ENCODE data around the gene CYP3A7. TPM values are rescaled to one million over a fixed set of nuclear protein-coding genes. Genes with fewer than 3 reads are reported as not detected.

CYP3A7 gene
- polyA plus RNA-seq, 1 donor (not counting 4 experiments of a cell fraction or from before 2014, with no cell fraction given), result not detected

- Histone ChIP-seq H4K20me1 (ENCODE audit: control insufficient read depth, extremely low read depth, insufficient read depth, low read length) (no peaks in the 10 kb centered on the region), H3K9me3 (ENCODE audit: control insufficient read depth, low read depth, low read length) (no peaks in the 10 kb centered on the region), H3K27ac (ENCODE audit: control insufficient read depth, insufficient read depth, low read length) (no peak overlapping the region), H2AFZ (ENCODE audit: control insufficient read depth, low read length) (no peak overlapping the region), H3K9ac (ENCODE audit: control insufficient read depth, extremely low read depth, insufficient read depth, low read length) (no peak overlapping the region), H3K9me1 (ENCODE audit: control insufficient read depth, extremely low read depth, insufficient read depth, low read length) (no peaks in the 10 kb centered on the region), H3K4me3 (ENCODE audit: control insufficient read depth in 2 of 3, extremely low read depth in 1 of 3, insufficient read depth in 2 of 3, low read depth in 1 of 3, low read length in 3 of 3) (no peak overlapping the region), H3K36me3 (ENCODE audit: control insufficient read depth in 2 of 2, extremely low read depth in 1 of 2, insufficient read depth in 2 of 2, low read length in 2 of 2) (no peaks in the 10 kb centered on the region), H3K79me2 (ENCODE audit: control insufficient read depth, insufficient read depth, low read length) (no peaks in the 10 kb centered on the region), H3K27me3 (ENCODE audit: control insufficient read depth, extremely low read depth, insufficient read depth, low read length) (no peaks in the 10 kb centered on the region), H3K4me2 (ENCODE audit: control insufficient read depth, extremely low read depth, insufficient read depth, low read depth, low read length) (no peak overlapping the region), H3K4me1 (ENCODE audit: control insufficient read depth, extremely low read depth, insufficient read depth, low read length) (peaks cover 11% of the 10 kb centered on the region)
- dilution Hi-C loops (cut with MboI; ENCODE audit: extremely low pct_ligation_motif_present, low sequenced_read_pairs), result no loop called here
- no peak for FAIRE-seq
- TF ChIP-seq EZH2 (IDR thresholded peaks at IDR 0.05; ENCODE audit: low read length), result no peak
- TF ChIP-seq CTCF (optimal IDR thresholded peaks at IDR 0.05 in 1 of 3, IDR thresholded peaks at IDR 0.05 in 1 of 3, conservative IDR thresholded peaks at IDR 0.05 in 1 of 3; ENCODE audit: extremely low read depth in 1 of 3, insufficient read depth in 2 of 3, low read length in 3 of 3), result no peak
- no peak for DNase-seq (ENCODE audit: low read depth, low spot score)
Observed at GRCh38 chr7:99713995-99714570, 20.9 kb downstream of the CYP3A7 start.

GRCh38 chr7:99709838-99710578, 25.0 kb downstream of the CYP3A7 start:
- no peak for DNase-seq (ENCODE audit: low read depth, low spot score)
- Histone ChIP-seq H3K9me3 (ENCODE audit: control insufficient read depth, low read depth, low read length) (peaks cover 3% of the 10 kb centered on the region), H4K20me1 (ENCODE audit: control insufficient read depth, extremely low read depth, insufficient read depth, low read length) (no peaks in the 10 kb centered on the region), H3K36me3 (ENCODE audit: control insufficient read depth in 2 of 2, extremely low read depth in 1 of 2, insufficient read depth in 2 of 2, low read length in 2 of 2) (no peaks in the 10 kb centered on the region), H3K4me3 (ENCODE audit: control insufficient read depth in 2 of 3, extremely low read depth in 1 of 3, insufficient read depth in 2 of 3, low read depth in 1 of 3, low read length in 3 of 3) (no peak overlapping the region), H3K9me1 (ENCODE audit: control insufficient read depth, extremely low read depth, insufficient read depth, low read length) (no peaks in the 10 kb centered on the region), H3K4me2 (ENCODE audit: control insufficient read depth, extremely low read depth, insufficient read depth, low read depth, low read length) (peak overlapping the region; percentile 8), H3K79me2 (ENCODE audit: control insufficient read depth, insufficient read depth, low read length) (no peaks in the 10 kb centered on the region), H3K27ac (ENCODE audit: control insufficient read depth, insufficient read depth, low read length) (no peak overlapping the region), H3K27me3 (ENCODE audit: control insufficient read depth, extremely low read depth, insufficient read depth, low read length) (no peaks in the 10 kb centered on the region), H3K9ac (ENCODE audit: control insufficient read depth, extremely low read depth, insufficient read depth, low read length) (no peak overlapping the region), H2AFZ (ENCODE audit: control insufficient read depth, low read length) (no peak overlapping the region), H3K4me1 (ENCODE audit: control insufficient read depth, extremely low read depth, insufficient read depth, low read length) (peaks cover 11% of the 10 kb centered on the region)
- FAIRE-seq, result peak; percentile 77
- dilution Hi-C loops (cut with MboI; ENCODE audit: extremely low pct_ligation_motif_present, low sequenced_read_pairs), result no loop called here
- no peak for TF ChIP-seq EZH2 (IDR thresholded peaks at IDR 0.05; ENCODE audit: low read length)
- TF ChIP-seq CTCF (optimal IDR thresholded peaks at IDR 0.05 in 1 of 3, IDR thresholded peaks at IDR 0.05 in 1 of 3, conservative IDR thresholded peaks at IDR 0.05 in 1 of 3; ENCODE audit: extremely low read depth in 1 of 3, insufficient read depth in 2 of 3, low read length in 3 of 3), result no peak

All from keratinocyte (primary cell).